ENCODE data around the gene EFHD2.

The EFHD2 gene

GRCh38 chr1:15394258-15394690 lies 15.4 kb upstream of the EFHD2 start:
- DNase-seq: no peak
- Histone ChIP-seq H3K4me3 (ENCODE audit: low read depth, low read length) (no peak overlapping the region), H3K36me3 (no peaks in the 10 kb centered on the region), H3K4me1 (no peaks in the 10 kb centered on the region), H3K9me3 (no peaks in the 10 kb centered on the region), H3K27me3 (no peaks in the 10 kb centered on the region)
- TF ChIP-seq CTCF (IDR thresholded peaks at IDR 0.05; ENCODE audit: low read depth, low read length): no peak

- TF ChIP-seq CTCF (IDR thresholded peaks at IDR 0.05; ENCODE audit: low read depth, low read length): no peak
- Histone ChIP-seq H3K4me3 (ENCODE audit: low read depth, low read length) (no peak overlapping the region), H3K9me3 (no peaks in the 10 kb centered on the region), H3K27me3 (no peaks in the 10 kb centered on the region), H3K36me3 (no peaks in the 10 kb centered on the region), H3K4me1 (no peaks in the 10 kb centered on the region)
- DNase-seq: no peak
These were observed 12.5 kb upstream of the EFHD2 start for GRCh38 chr1:15397236-15397635.

GRCh38 chr1:15399710-15400109 lies 10.0 kb upstream of the EFHD2 start:
- Histone ChIP-seq H3K4me1 (no peaks in the 10 kb centered on the region), H3K9me3 (no peaks in the 10 kb centered on the region), H3K27me3 (no peaks in the 10 kb centered on the region), H3K4me3 (ENCODE audit: low read depth, low read length) (no peak overlapping the region), H3K36me3 (no peaks in the 10 kb centered on the region)
- DNase-seq: no peak
- TF ChIP-seq CTCF (IDR thresholded peaks at IDR 0.05; ENCODE audit: low read depth, low read length): no peak

GRCh38 chr1:15400627-15401026 lies 9.1 kb upstream of the EFHD2 start:
- no peak overlapping the region for H3K4me3 ChIP-seq (ENCODE audit: low read depth, low read length)
- H3K4me1 ChIP-seq: no peaks in the 10 kb centered on the region
- no peaks in the 10 kb centered on the region for H3K36me3 ChIP-seq

GRCh38 chr1:15401391-15402055 lies 8.2 kb upstream of the EFHD2 start:
- DNase-seq: no peak
- H3K4me1 ChIP-seq: no peaks in the 10 kb centered on the region
- no peak overlapping the region for H3K4me3 ChIP-seq (ENCODE audit: low read depth, low read length)
- no peaks in the 10 kb centered on the region for H3K9me3 ChIP-seq
- H3K27me3 ChIP-seq: no peaks in the 10 kb centered on the region
- H3K36me3 ChIP-seq: no peaks in the 10 kb centered on the region
- no peak for TF ChIP-seq CTCF (IDR thresholded peaks at IDR 0.05; ENCODE audit: low read depth, low read length)

More at GRCh38 chr1:15400627-15401026, 9.1 kb upstream of the EFHD2 start:
- no peak for DNase-seq
- TF ChIP-seq CTCF (IDR thresholded peaks at IDR 0.05; ENCODE audit: low read depth, low read length): no peak
- no peaks in the 10 kb centered on the region for H3K9me3 ChIP-seq
- no peaks in the 10 kb centered on the region for H3K27me3 ChIP-seq

- no peaks in the 10 kb centered on the region for H3K27me3 ChIP-seq
These were observed 6.8 kb upstream of the EFHD2 start for GRCh38 chr1:15402809-15403450.

More at GRCh38 chr1:15402809-15403450, 6.8 kb upstream of the EFHD2 start:
- Histone ChIP-seq H3K4me1 (no peaks in the 10 kb centered on the region), H3K4me3 (ENCODE audit: low read depth, low read length) (no peak overlapping the region), H3K36me3 (no peaks in the 10 kb centered on the region), H3K9me3 (no peaks in the 10 kb centered on the region)
- TF ChIP-seq CTCF (IDR thresholded peaks at IDR 0.05; ENCODE audit: low read depth, low read length): no peak
- DNase-seq: no peak
